Measurements from ENCODE around the gene PGAM1. TPM values are rescaled to one million over a fixed set of nuclear protein-coding genes. Genes with fewer than 3 reads are reported as not detected.
A peak's percentile ranks its signal among the peaks of the same experiment; 100 is the strongest.

The PGAM1 gene
- total and polyA plus RNA-seq, 8 donors: 29.2 to 180 (median 107) TPM

DNA sequence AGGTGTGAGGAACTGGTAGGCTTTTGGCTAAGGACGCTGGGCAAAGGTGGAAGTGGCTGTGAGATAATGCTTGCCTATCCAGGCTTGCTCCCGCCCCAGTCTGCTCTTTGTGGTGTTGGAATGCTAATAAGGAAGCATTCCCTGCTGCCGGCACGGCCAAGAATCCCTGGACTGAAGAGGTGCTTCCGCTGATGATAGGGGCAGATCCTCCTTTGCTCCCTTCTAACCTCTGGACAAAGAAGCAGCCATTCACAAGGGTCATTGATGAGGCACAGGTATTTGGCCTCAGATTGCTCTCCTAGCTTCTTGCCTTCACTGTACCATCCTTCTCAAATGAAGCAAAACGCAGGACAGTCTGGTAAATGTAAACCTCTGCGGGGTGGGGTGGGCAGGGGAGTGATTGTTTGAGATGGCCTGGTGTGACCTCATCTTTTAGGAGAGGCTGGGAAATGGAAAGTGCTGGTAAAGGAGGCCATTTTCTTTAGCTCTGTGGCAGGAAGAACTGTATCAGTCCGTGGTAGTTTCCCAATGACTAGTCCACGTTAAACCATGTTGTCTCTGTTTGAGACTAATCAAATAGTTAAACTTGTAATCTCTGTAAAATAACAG lies 1.7 kb downstream of the PGAM1 start:
- Histone ChIP-seq H3K27ac (peak overlapping the region; percentile 15 to 95 (median 92)), H3K27me3 (no peaks in the 10 kb centered on the region), H3K36me3 (peaks cover 18 to 35% (median 32%) of the 10 kb centered on the region in 4 donors), H3K4me1 (peaks cover 21 to 49% (median 34%) of the 10 kb centered on the region in 4 donors), H3K4me3 (peak overlapping the region; percentile 69 to 88 (median 84)), H3K9me3 (no peaks in the 10 kb centered on the region)
- WGBS, 5 donors: 8 to 15% (median 9%) methylated on average over 9 of the region's 9 CpGs
- intact Hi-C loops (cut with DNase I; ENCODE audit: low total_unique reads): no loop called here
- DNase-seq: peak; percentile 67 to 70
- TF ChIP-seq POLR2AphosphoS5 (IDR thresholded peaks at IDR 0.05) (peak in 1 of 3 donors; percentile 36), POLR2A (IDR thresholded peaks at IDR 0.05) (no peak)

DNA sequence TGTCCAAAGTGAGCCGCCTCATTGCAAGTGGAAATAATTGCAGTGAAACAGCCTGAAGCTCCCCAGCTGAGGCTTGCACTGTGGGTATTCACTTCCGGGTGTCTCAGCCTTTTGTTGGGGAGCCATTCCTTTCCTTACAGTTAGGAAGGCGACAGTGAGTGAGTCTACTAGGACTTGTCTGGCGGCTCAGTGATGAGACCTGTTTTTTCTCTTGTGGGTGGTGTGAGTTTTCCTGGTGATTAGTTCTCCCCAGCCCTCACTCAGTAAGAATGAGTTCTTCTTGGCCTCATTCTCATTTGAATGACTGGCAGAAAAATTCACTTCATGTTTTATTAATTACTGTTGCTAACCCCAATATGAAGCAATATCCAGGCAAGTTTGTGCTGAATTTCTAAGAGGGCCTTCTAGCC lies 2.6 kb downstream of the PGAM1 start:
- H3K27ac ChIP-seq: peak overlapping the region in 4 of 5 donors; percentile 39 to 92 (median 71)
- intact Hi-C loops (cut with DNase I; ENCODE audit: low total_unique reads): no loop called here
- peak overlapping the region in 2 of 4 donors; percentile 69 to 86 for H3K4me3 ChIP-seq
- WGBS, 5 donors: 56 to 72% (median 61%) methylated on average over 4 of the region's 4 CpGs
- H3K27me3 ChIP-seq: no peaks in the 10 kb centered on the region
- DNase-seq: no peak
- no peaks in the 10 kb centered on the region for H3K9me3 ChIP-seq
- TF ChIP-seq EP300 (IDR thresholded peaks at IDR 0.05) (no peak), POLR2AphosphoS5 (IDR thresholded peaks at IDR 0.05) (no peak), POLR2A (IDR thresholded peaks at IDR 0.05) (no peak)
- TF ChIP-seq, protein P1, sequence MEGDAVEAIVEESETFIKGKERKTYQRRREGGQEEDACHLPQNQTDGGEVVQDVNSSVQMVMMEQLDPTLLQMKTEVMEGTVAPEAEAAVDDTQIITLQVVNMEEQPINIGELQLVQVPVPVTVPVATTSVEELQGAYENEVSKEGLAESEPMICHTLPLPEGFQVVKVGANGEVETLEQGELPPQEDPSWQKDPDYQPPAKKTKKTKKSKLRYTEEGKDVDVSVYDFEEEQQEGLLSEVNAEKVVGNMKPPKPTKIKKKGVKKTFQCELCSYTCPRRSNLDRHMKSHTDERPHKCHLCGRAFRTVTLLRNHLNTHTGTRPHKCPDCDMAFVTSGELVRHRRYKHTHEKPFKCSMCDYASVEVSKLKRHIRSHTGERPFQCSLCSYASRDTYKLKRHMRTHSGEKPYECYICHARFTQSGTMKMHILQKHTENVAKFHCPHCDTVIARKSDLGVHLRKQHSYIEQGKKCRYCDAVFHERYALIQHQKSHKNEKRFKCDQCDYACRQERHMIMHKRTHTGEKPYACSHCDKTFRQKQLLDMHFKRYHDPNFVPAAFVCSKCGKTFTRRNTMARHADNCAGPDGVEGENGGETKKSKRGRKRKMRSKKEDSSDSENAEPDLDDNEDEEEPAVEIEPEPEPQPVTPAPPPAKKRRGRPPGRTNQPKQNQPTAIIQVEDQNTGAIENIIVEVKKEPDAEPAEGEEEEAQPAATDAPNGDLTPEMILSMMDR (IDR thresholded peaks at IDR 0.05): no peak
- peaks cover 21 to 39% (median 37%) of the 10 kb centered on the region in 4 donors for H3K36me3 ChIP-seq
- peaks cover 21 to 42% (median 34%) of the 10 kb centered on the region in 4 donors for H3K4me1 ChIP-seq

GRCh38 chr10:97434055-97434454 lies 8.1 kb downstream of the PGAM1 start:
- H3K4me1 ChIP-seq: peaks cover 0 to 5% (median 4%) of the 10 kb centered on the region in 4 donors
- no peak for TF ChIP-seq POLR2A (IDR thresholded peaks at IDR 0.05)
- TF ChIP-seq EP300 (IDR thresholded peaks at IDR 0.05): no peak
- TF ChIP-seq POLR2AphosphoS5 (IDR thresholded peaks at IDR 0.05): no peak
- TF ChIP-seq, protein P1 (IDR thresholded peaks at IDR 0.05): no peak
- intact Hi-C loops (cut with DNase I; ENCODE audit: low total_unique reads): no loop called here
- H3K4me3 ChIP-seq: no peak overlapping the region
- no peaks in the 10 kb centered on the region for H3K9me3 ChIP-seq
- H3K27ac ChIP-seq: no peak overlapping the region
- H3K36me3 ChIP-seq: peaks cover 56 to 94% (median 92%) of the 10 kb centered on the region in 4 donors
- H3K27me3 ChIP-seq: no peaks in the 10 kb centered on the region
- DNase-seq: no peak

DNA sequence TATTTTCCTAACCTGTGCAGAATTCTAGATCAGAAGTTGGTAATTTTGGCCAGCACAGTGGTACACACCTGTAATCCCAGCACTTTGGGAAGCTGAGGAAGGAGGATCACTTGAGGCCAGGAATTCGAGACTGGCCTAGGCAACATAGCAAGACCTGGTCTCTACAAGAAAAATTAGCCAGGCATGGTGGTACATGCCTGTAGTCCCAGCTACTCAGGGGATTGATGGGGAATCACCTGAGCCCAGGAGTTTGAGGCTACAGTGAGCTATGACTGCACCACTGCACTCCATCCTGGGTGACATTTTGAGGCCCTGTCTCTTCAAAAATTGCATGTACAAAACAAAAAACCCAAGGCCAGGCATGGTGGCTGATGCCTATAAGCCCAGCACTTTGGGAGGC lies 8.6 kb downstream of the PGAM1 start:
- intact Hi-C loops (cut with DNase I; ENCODE audit: low total_unique reads): no loop called here

DNA sequence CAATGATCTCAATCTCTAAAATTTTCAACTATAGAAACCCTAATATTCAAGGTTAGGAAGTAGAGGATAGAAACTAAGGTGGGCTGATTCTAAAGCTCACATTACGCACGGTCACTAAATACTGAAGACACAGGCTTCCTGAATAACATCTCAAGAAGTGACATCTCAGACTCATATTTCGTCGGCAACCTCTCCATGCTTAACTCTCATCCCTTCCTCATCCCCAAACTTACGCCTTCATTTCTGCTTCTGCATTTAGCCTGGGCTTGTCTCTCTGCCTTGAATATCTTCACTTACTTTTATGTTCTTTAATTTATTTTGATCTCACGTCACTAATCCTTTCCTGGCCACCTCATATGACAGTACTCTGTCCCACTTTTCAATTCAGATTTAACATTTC lies 9.2 kb downstream of the PGAM1 start:
- Histone ChIP-seq H3K9me3 (no peaks in the 10 kb centered on the region), H3K27ac (no peak overlapping the region), H3K4me3 (no peak overlapping the region), H3K27me3 (no peaks in the 10 kb centered on the region), H3K36me3 (peaks cover 64 to 94% (median 93%) of the 10 kb centered on the region in 4 donors), H3K4me1 (no peaks in the 10 kb centered on the region)
- TF ChIP-seq POLR2AphosphoS5 (IDR thresholded peaks at IDR 0.05) (no peak), POLR2A (IDR thresholded peaks at IDR 0.05) (no peak), EP300 (IDR thresholded peaks at IDR 0.05) (no peak)
- TF ChIP-seq, protein P1 (IDR thresholded peaks at IDR 0.05): no peak
- DNase-seq: no peak
- intact Hi-C loops (cut with DNase I; ENCODE audit: low total_unique reads): no loop called here
- 89 to 96% (median 94%) methylated on average over 6 of the region's 6 CpGs for WGBS, 5 donors

More for the DNA sequence above, 8.6 kb downstream of the PGAM1 start:
- Histone ChIP-seq H3K27me3 (no peaks in the 10 kb centered on the region), H3K36me3 (peaks cover 61 to 94% (median 93%) of the 10 kb centered on the region in 4 donors), H3K4me3 (no peak overlapping the region), H3K9me3 (no peaks in the 10 kb centered on the region), H3K4me1 (no peaks in the 10 kb centered on the region), H3K27ac (no peak overlapping the region)
- no peak for DNase-seq
- TF ChIP-seq POLR2A (IDR thresholded peaks at IDR 0.05) (no peak), EP300 (IDR thresholded peaks at IDR 0.05) (no peak)
- 85 to 90% (median 88%) methylated on average over 1 of the region's 1 CpG for WGBS, 5 donors

Data from stomach (tissue), 9 donors.